Lower leg skin (tissue), 3 donors: ENCODE measurements around the gene CCL22.

Experiments used
- CTCF ChIP-seq, 3 donors: fragments of 450-650 bp; IDR thresholded peaks; one replicate each; pipeline ENCODE4 v1.5.1; 2016; ENCODE audit warnings: antibody characterized with exemption in 3 of 3, mild to moderate bottlenecking in 3 of 3, moderate library complexity in 2 of 3
- POLR2A ChIP-seq, 2 donors: fragments of 450-650 bp; IDR thresholded peaks; one replicate each; pipeline ENCODE4 v1.6.1; 2016 to 2017; ENCODE audit warnings: antibody characterized with exemption in 2 of 2, mild to moderate bottlenecking in 1 of 2, moderate library complexity in 1 of 2

- no peak for TF ChIP-seq CTCF (IDR thresholded peaks at IDR 0.05)
- no peak for TF ChIP-seq POLR2A (IDR thresholded peaks at IDR 0.05)
Measured at GRCh38 chr16:57385083-57385482, 26.5 kb downstream of the CCL22 start.
